Effector memory CD8-positive, alpha-beta T cell (primary cell): Measurements from ENCODE around the gene ALDH1L1.
"Not testable (repeated sequence)": the region's sequence is repeated elsewhere in the genome, so short reads cannot be mapped to it uniquely, and the experiment has no call there.

ENCODE experiments used
- ATAC-seq: fragments of 150-1000 bp; cut with Tn5 transposase; replicated peaks from 2 replicates; pipeline ENCODE4 v1.10.0; 2021; ENCODE audit warnings: mild to moderate bottlenecking, moderate library complexity
- DNase-seq, 3 experiments: peaks; one replicate each; pipeline ENCODE4 v3.0.0; 2021
- H3K27ac Mint-ChIP-seq, 2 donors: one replicate each; pipeline ENCODE4 v1.8.0; 2022; ENCODE audit warnings: mild to moderate bottlenecking in 2 of 2, mixed read lengths in 2 of 2, moderate library complexity in 2 of 2
- H3K27me3 Mint-ChIP-seq, 2 donors: one replicate each; pipeline ENCODE4 v1.8.0; 2022; ENCODE audit warnings: mixed read lengths in 2 of 2
- H3K36me3 Mint-ChIP-seq: one replicate; pipeline ENCODE4 v1.8.0; 2022; ENCODE audit warnings: mild to moderate bottlenecking, moderate library complexity, mixed read lengths; ENCODE audit not compliant: insufficient read depth
- H3K4me1 Mint-ChIP-seq, 2 donors: one replicate each; pipeline ENCODE4 v1.8.0; 2022; ENCODE audit warnings: low read depth in 2 of 2, mixed read lengths in 2 of 2
- H3K4me3 Mint-ChIP-seq, 2 donors: one replicate each; pipeline ENCODE4 v1.8.0; 2022; ENCODE audit warnings: mild to moderate bottlenecking in 2 of 2, mixed read lengths in 2 of 2, moderate library complexity in 2 of 2
- H3K9me3 Mint-ChIP-seq, 2 donors: one replicate each; pipeline ENCODE4 v1.8.0; 2022; ENCODE audit warnings: mixed read lengths in 2 of 2

The ALDH1L1 gene

DNA sequence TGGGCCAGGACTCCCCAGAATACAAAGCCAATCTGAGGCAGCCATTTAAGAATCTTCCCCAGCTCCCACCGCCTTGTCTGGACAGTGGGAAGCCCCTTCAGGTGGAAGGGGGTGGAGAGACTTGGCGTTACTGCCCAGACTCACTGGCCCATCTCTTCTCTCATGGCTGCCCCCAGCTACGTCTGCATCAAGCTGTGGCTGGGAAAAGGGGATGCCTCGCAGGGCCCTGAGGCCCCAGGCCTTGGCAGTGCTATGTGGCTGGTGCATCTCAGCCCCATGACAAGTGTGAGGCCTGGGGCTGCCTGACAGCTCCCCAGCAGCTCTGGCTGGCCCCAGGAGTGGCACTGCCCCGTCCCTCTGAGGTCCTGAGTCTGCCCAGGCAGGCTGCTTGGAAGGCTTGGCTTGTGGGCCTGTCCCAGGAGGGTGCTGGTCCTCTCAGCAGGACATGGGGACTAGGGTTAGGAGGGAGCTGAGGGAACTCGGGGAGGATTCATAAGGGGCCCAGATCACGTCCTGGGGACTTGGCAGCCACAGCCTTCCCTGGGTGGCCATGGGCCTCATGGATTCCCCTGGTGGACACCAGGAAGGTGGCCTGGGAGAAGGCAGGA is 76.3 kb downstream of the ALDH1L1 start:
- H3K4me1 Mint-ChIP-seq, result no peaks in the 10 kb centered on the region

DNA sequence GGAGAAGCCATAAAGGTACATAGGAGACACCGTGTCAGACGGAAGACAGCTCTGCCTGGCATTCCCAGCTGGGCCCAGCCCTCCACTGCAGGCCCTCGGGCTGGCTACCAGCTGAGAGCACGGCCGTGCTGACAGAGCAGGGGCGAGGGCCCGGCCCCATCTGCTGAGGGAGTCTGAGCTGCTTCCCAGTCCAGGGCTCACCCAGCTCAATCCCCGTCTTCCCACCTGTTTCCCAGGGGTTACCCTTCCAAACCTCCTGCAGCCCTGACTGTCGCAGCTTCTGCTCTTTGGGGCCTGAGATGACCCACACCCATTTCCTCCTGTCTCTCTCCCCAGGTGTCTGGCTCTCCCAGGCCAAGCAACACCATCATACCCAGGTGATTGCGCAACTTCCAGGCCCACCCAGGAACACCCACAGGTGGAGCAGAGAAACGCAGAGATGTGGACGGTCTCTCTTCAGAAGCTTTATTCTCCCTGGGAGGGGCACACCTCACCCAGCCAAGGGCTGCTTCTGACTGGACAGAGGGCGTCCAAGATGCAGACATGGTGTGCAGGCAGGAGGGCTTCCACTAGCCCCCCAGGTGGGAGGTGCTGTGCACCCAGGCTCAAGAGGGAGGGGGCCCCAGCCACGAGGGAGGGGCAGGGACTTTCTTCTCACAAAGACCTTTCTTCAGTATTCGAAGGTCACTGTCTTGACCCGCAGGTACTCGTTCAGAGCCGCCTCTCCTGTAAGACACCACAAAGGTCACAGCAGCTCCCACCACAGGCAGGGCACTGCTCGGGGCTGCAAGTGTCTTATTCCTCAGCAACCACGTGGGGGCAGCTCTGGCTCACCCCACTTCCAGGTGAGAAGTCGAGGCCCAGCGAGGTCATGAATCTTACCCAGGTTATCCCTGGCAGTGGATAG is 77.0 kb downstream of the ALDH1L1 start:
- no peak for DNase-seq
- no peak for ATAC-seq
- Mint-ChIP-seq H3K9me3 (no peaks in the 10 kb centered on the region), H3K4me3 (no peak overlapping the region), H3K4me1 (no peaks in the 10 kb centered on the region), H3K27me3 (peaks cover 4 to 33% of the 10 kb centered on the region in 2 donors), H3K27ac (no peak overlapping the region), H3K36me3 (peaks cover 3% of the 10 kb centered on the region)

More for the DNA sequence above, 76.3 kb downstream of the ALDH1L1 start:
- Mint-ChIP-seq H3K27ac (no peak overlapping the region), H3K9me3 (no peaks in the 10 kb centered on the region), H3K27me3 (peaks cover 4 to 41% of the 10 kb centered on the region in 2 donors), H3K36me3 (peaks cover 3% of the 10 kb centered on the region), H3K4me3 (no peak overlapping the region)
- ATAC-seq (no peak), DNase-seq (no peak)

DNA sequence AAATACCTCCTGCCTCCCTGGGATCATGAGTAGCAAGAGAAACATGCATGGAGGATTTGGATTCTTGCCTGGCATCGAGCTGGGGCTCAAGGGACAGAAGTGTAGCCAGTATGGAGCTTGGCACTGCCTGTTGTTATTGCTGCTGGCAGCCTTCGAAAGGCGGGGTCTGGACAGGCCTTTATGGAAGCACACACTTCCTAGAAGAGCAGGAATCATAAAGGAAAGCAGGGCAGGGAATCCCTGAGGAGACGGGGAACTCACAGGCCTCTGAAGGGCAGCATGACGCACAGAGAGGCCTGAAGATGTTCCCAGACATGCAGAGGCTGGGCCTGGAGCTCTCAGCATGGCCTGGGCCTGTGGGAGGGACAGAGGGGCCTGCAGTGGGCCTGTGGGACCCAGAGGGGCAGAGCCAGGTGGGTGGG is 77.8 kb downstream of the ALDH1L1 start:
- peaks cover 3% of the 10 kb centered on the region for H3K36me3 Mint-ChIP-seq
- H3K4me3 Mint-ChIP-seq, result no peak overlapping the region
- H3K9me3 Mint-ChIP-seq, result no peaks in the 10 kb centered on the region
- DNase-seq (no peak), ATAC-seq (no peak)
- no peaks in the 10 kb centered on the region for H3K4me1 Mint-ChIP-seq
- peaks cover 4 to 33% of the 10 kb centered on the region in 2 donors for H3K27me3 Mint-ChIP-seq
- H3K27ac Mint-ChIP-seq, result no peak overlapping the region

DNA sequence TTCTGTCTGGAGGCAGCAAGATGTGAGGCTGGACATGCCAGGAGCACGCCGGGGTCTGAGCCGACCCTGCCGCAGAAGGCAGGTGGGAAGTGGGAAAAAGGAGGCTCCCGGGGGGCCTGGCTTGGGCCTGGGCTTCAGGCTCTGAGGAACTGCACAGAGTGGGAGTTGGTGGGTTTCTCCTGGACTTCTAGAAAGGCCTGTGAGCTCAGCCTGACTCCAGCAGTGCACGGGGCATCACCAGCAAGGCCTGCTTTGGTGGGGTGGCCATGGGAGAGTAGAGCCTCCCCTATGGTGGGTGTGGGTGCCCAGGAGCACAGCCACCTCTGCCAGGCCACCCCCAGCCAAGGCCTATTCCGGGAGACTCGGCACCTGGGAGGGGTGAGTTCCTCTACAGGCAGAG is 78.4 kb downstream of the ALDH1L1 start:
- Mint-ChIP-seq H3K9me3 (no peaks in the 10 kb centered on the region), H3K27me3 (peaks cover 4 to 33% of the 10 kb centered on the region in 2 donors), H3K4me1 (no peaks in the 10 kb centered on the region), H3K27ac (no peak overlapping the region), H3K4me3 (no peak overlapping the region), H3K36me3 (peaks cover 3% of the 10 kb centered on the region)
- ATAC-seq, result no peak
- DNase-seq, result no peak

DNA sequence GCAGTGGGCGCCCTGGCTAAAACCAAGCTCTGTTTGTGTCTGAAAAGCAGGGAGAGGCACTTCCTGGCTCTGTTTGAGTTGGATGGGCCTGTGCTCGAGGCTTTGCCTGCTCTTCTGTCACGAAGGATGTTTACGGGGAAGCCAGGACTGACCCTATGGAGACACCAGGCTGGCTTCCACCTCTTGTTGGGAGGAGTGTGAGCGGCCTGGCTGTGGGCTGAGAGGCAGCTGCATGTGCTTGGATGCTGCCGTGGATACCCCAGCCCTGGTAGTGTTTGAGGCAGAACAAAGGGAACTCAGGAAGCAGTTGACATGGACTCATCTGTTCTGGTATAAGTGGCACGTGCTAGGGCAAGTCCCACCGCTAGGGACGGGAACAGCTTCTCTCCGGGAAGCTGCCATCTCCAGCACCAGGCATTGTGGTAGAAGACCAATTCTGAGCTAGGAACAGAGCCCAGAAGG is 78.8 kb downstream of the ALDH1L1 start:
- Mint-ChIP-seq H3K4me1 (no peaks in the 10 kb centered on the region), H3K27ac (no peak overlapping the region), H3K4me3 (no peak overlapping the region), H3K9me3 (no peaks in the 10 kb centered on the region), H3K36me3 (peaks cover 3% of the 10 kb centered on the region), H3K27me3 (peaks cover 4 to 33% of the 10 kb centered on the region in 2 donors)
- DNase-seq, result no peak
- ATAC-seq, result no peak

DNA sequence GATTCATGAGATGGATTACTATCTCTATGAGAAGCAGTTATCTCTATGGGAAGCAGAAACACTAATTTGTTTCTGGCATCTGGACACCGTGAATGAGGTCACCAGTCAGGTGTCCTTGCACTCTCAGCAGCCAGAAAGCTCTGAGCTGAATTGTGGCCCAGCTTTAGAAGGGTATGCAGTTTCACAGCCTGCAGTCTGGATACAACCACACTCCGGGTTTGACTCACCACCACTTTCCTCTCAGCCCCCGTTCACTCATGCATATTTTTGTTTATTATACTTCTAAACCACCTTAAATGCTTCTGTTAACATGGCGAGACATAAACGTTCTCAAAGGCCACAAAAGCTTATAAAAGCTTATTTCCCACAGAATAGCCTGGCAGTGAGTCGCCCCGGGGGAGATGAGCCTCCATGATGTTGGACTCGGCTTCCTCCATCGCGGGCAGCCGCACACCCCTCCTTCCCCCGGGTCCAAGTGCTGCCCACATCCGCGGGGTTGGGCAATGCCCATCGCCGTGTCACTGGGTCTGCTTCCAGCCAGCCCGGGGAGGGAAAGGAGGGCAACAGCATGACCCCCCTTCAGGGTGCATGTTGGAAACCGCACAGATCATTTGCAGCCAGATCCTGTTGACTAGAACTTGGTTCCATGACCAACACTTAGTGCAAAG is 79.6 kb downstream of the ALDH1L1 start:
- H3K36me3 Mint-ChIP-seq, result peaks cover 3% of the 10 kb centered on the region
- H3K4me1 Mint-ChIP-seq, result no peaks in the 10 kb centered on the region
- no peak overlapping the region for H3K27ac Mint-ChIP-seq
- no peak overlapping the region for H3K4me3 Mint-ChIP-seq
- DNase-seq (no peak), ATAC-seq (no peak)
- peaks cover 4 to 33% of the 10 kb centered on the region in 2 donors for H3K27me3 Mint-ChIP-seq
- no peaks in the 10 kb centered on the region for H3K9me3 Mint-ChIP-seq

DNA sequence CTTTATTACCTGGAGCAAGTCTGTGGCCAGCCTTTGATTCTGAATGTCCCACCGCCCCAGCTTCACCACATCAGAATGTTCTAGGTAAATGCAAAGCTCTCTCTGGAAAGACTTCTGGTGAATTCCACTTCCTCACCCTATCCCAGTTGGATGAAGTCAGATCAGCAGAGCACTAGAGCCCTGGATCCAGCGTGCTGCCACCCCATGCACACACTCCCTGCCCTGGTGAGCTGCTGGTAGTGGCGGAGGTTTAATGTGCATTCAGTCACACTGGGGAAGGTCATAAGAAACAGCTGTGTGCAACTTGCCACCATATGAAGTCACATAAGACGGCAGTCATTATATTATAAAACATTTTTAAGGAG is 80.1 kb downstream of the ALDH1L1 start:
- Mint-ChIP-seq H3K27ac (no peak overlapping the region), H3K4me3 (no peak overlapping the region), H3K4me1 (no peaks in the 10 kb centered on the region), H3K36me3 (peaks cover 2% of the 10 kb centered on the region), H3K9me3 (peaks cover 3% of the 10 kb centered on the region in 2 donors), H3K27me3 (peaks cover 4 to 33% of the 10 kb centered on the region in 2 donors)
- DNase-seq (no peak), ATAC-seq (no peak)

DNA sequence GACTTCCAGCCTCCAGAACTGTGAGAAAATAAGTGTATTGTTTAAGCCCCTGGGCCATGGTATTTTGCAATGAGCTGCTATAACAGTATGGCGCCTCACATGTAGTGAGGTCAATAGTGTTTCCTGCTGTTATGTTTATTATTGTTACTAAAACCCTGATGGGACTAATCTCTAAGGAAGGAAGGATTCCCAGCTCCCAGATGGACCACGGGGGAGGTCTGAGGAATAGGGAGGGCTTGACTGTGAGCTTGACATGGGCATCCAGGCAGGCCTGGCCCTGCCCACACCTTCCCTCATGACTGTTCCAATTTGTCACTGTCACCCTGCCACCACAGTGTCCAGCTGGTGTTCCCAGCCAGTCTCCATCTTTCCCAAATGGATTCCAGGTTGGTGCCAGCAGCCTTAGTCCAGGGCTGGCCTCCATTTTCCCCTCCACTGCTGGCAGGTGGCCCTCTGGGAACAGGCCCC is 82.0 kb downstream of the ALDH1L1 start:
- Mint-ChIP-seq H3K36me3 (no peaks in the 10 kb centered on the region), H3K27ac (no peak overlapping the region), H3K4me3 (no peak overlapping the region), H3K27me3 (peaks cover 4 to 33% of the 10 kb centered on the region in 2 donors), H3K9me3 (peaks cover 7 to 9% of the 10 kb centered on the region in 2 donors), H3K4me1 (no peaks in the 10 kb centered on the region)
- DNase-seq, result no peak
- ATAC-seq, result no peak

DNA sequence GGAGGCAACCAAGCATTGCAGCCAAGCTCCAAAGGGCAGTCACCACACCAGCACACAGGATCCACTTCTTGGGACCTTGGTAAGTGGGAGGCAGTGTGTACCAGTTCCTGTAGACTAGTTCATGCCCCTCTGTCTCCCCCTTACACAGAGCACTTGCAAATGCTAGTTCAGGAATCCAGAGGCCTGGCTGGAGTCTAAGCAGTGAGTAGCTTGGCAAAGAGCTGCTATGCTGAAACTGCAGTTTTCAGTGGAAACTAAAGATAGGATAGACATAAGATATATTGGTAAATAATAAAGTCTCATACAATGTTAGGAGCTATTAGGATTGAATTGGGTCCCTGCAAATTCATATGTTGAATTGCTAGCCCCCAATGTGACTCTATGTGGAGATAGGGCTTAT is 82.6 kb downstream of the ALDH1L1 start:
- Mint-ChIP-seq H3K36me3 (no peaks in the 10 kb centered on the region), H3K4me1 (no peaks in the 10 kb centered on the region), H3K27me3 (peaks cover 4 to 31% of the 10 kb centered on the region in 2 donors), H3K27ac (no peak overlapping the region), H3K4me3 (no peak overlapping the region), H3K9me3 (peaks cover 7 to 9% of the 10 kb centered on the region in 2 donors)
- no peak for DNase-seq
- no peak for ATAC-seq

DNA sequence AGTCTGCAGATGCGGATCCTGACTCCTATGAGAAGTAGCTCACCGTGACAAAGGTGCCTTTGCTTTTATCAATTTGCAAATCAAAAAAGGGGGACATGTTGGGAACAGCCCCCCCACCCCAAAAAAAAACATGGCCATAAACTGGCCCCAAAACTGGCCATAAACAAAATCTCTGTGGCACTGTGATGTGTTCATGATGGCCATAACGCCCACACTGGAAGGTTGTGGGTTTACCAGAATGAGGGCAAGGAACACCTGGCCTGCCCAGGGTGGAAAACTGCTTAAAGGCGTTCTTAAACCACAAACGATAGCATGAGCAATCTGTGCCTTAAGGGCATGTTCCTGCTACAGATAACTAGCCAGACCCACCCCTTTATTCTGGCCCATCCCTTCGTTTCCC is 84.1 kb downstream of the ALDH1L1 start:
- DNase-seq, ATAC-seq, H3K9me3 Mint-ChIP-seq, H3K4me1 Mint-ChIP-seq, H3K27ac Mint-ChIP-seq, H3K4me3 Mint-ChIP-seq, H3K36me3 Mint-ChIP-seq: not testable (repeated sequence)
- H3K27me3 Mint-ChIP-seq, result peaks cover 10 to 24% of the 10 kb centered on the region in 2 donors

DNA sequence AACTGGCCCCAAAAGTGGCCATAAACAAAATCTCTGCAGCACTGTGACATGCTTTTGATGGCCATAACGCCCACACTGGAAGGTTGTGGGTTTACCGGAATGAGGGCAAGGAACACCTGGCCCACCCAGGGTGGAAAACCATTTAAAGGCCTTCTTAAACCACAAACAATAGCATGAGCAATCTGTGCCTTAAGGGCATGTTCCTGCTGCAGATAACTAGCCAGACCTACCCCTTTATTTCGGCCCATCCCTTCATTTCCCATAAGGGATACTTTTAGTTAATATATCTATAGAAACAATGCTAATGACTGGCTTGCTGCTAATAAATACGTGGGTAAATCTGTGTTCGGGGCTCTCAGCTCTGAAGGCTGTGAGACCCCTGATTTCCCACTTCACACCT is 88.3 kb downstream of the ALDH1L1 start:
- not testable (repeated sequence) for DNase-seq, ATAC-seq, H3K27ac Mint-ChIP-seq, H3K4me1 Mint-ChIP-seq, H3K9me3 Mint-ChIP-seq, H3K36me3 Mint-ChIP-seq, H3K4me3 Mint-ChIP-seq, H3K27me3 Mint-ChIP-seq

DNA sequence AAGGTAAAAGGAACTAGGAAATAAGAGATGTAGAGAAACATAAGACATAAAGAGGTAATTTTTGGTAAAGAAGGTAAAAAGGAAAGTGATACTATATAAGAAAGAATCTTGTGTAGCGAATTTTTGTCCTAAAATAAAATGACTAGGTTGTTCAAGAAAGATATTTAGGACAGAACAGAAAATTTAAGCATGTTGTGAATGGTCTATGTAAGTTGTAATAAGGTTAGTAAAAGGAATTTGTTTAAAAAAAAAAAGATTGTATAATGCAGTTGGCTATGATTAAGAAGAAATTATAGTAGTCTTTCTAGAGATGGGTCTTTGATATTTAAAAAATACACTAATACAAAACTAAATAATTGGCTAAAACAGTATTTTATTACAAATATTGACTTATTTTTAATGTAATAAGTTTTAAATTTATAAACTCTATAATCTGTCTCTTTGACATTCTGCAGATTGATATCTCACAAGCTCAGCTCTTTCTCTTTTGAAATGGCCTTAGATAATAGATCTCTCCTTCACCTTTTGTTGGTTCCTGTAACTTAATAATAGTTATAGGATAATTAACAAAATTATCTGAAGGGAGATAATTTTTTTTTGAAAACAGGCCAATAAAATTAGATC is 92.7 kb downstream of the ALDH1L1 start:
- peaks cover 4 to 7% of the 10 kb centered on the region in 2 donors for H3K27me3 Mint-ChIP-seq
- DNase-seq (no peak), ATAC-seq (no peak)
- no peak overlapping the region for H3K27ac Mint-ChIP-seq
- H3K4me3 Mint-ChIP-seq, result no peak overlapping the region
- no peaks in the 10 kb centered on the region for H3K36me3 Mint-ChIP-seq
- peaks cover 14 to 15% of the 10 kb centered on the region in 2 donors for H3K4me1 Mint-ChIP-seq
- H3K9me3 Mint-ChIP-seq, result no peaks in the 10 kb centered on the region

DNA sequence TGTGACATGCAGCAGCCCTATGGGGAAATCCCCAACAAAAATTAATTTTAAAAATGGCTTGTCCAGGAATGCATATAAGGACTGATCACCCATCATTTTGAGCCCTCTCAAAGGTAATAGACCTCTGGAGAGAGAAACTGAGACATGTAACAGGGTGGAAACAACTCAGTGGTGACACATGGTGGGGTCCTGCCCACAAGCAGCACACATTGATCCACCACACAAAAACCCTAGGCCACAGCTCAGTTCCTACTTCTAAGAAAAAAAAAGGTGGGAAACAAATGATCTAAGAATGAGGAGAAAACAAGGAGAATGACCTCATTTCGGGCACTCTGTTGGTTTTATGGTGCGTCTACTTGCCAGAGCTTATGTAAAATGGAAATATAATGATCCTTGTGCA is 94.5 kb downstream of the ALDH1L1 start:
- Mint-ChIP-seq H3K4me1 (peaks cover 14 to 15% of the 10 kb centered on the region in 2 donors), H3K27me3 (no peaks in the 10 kb centered on the region), H3K9me3 (no peaks in the 10 kb centered on the region), H3K4me3 (peak overlapping the region in 1 of 2 donors; percentile 78), H3K27ac (no peak overlapping the region), H3K36me3 (no peaks in the 10 kb centered on the region)
- no peak for ATAC-seq
- DNase-seq, result no peak
